ENCODE measurements around the gene TRAPPC2B. TPM values are rescaled to one million over a fixed set of nuclear protein-coding genes. Genes with fewer than 3 reads are reported as not detected.

TRAPPC2B gene
- total and polyA plus RNA-seq, 2 of the 13 experiments (the other 11 are each of a cell fraction or from before 2014, with no cell fraction given): 13.3 to 17.7 TPM

DNA sequence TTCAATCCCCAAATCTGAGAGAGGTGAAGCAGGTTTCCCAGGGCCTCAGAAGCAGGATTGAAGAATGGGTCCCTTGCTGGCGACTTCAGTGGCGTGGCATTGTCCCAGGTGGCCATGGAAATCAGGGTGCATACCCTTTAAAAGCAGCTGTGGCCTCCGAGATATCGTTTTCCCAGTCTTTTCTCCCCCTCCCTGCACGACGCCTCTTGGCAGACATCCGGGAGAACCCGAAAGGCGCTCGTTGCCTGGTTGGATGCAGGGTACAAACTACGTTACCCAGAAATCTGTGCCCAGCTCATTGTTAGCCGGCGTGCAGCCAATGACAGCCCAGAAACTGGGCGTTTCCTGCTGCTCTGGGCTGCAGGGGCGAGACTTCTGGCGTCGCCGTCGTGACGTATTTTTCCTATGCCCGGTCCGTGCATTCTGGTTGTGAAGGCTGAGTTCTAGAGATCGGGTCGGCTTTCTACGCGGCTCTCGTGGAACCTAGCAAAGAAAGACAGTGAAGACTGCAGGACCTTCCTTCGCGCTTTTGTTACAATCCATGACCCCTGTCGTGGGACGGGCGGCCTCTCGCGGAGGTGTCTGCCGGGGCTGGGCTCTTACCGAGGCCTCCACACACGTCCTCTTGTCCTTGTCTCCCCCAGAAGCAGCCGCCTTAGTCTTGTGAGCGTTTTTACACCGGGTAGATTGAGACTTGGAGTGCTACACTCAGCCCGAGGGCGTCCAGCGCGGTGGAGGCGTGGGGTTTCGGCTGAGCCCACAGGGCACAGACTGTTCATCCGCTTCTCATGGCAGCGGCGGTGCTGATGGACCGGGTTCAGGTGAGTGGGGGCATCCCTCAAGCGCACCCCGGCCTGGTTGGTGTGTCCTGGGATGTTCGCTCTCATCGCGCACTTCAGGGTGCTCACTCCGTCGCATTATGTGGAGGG, 12.2 kb upstream of the TRAPPC2B start, which contains the start of gene ZNF304:
Gene ZNF304, plus strand, starts transcription at position 395 of the 929 bp plus-strand sequence. Its CDS starts 394 bp downstream, at position 789.
- H4K20me1 ChIP-seq (ENCODE audit: insufficient read depth, low read length): no peaks in the 10 kb centered on the region
- WGBS (ENCODE audit: low lambda C conversion rate): 3% methylated on average over 30 of the region's 57 CpGs
- peaks cover 27% of the 10 kb centered on the region for H3K79me2 ChIP-seq (ENCODE audit: insufficient read depth, low read length)
- peak within 1 kb of the TSS; percentile 94 for H3K9ac ChIP-seq (ENCODE audit: insufficient read depth, low read depth, low read length)
- peaks cover 29% of the 10 kb centered on the region for H3K4me1 ChIP-seq (ENCODE audit: insufficient read depth, low read length)
- FAIRE-seq: peak; percentile 99
- peak within 1 kb of the TSS; percentile 91 for H2AFZ ChIP-seq (ENCODE audit: low read length)
- peak within 1 kb of the TSS; percentile 56 for H3K27ac ChIP-seq (ENCODE audit: extremely low read length, insufficient read depth, low read length)
- intact Hi-C loops (cut with micrococcal nuclease; ENCODE audit: unreplicated experiment) (no loop called here), in situ Hi-C loops (cut with HindIII; ENCODE audit: extremely low pct_ligation_motif_present, low pct_unique_long_range_greater_than_20kb) (no loop called here)
- DNase-seq (ENCODE audit: low spot score): peak; percentile 93
- TSS peak; percentile 64 for BruUV-seq (replicated peaks)
- CTCF ChIA-PET (ENCODE audit: low intra/inter-chr PET ratio, low total read pairs): no interaction called here
- POLR2A ChIA-PET: interaction anchor here (0.6 to 1.4 kb wide), 6 partner anchors 12 to 464 kb away, joined by 3 to 11 read pairs (median 3); partner anchors contain the start of genes TRAPPC2B, ZNF547, ZNF552 and ZNF749
- no peaks in the 10 kb centered on the region; a peak in 1 of 5 replicates for H3K27me3 ChIP-seq (ENCODE audit: control insufficient read depth in 1 of 2, insufficient read depth in 2 of 2, low read length in 2 of 2)
- no peaks in the 10 kb centered on the region for H3K9me3 ChIP-seq (ENCODE audit: low read length)
- peaks cover 4 to 32% of the 10 kb centered on the region in 2 experiments; a peak in 4 of 5 replicates for H3K36me3 ChIP-seq (replicated peaks in 1 of 2; ENCODE audit: control insufficient read depth in 1 of 2, insufficient read depth in 2 of 2, low read length in 2 of 2)
- H3K4me2 ChIP-seq (ENCODE audit: low read depth, low read length): peak within 1 kb of the TSS; percentile 91
- ATAC-seq: peak; percentile 100
- peak within 1 kb of the TSS; percentile 79 to 100 (median 98) for H3K4me3 ChIP-seq (replicated peaks in 1 of 3; ENCODE audit: insufficient read depth in 1 of 3, low read depth in 2 of 3, low read length in 3 of 3)
- TF ChIP-seq FIP1L1 (IDR thresholded peaks at IDR 0.05; ENCODE audit: borderline replicate concordance, insufficient read depth, low read depth, low read length): no peak
- TF ChIP-seq, protein P1, sequence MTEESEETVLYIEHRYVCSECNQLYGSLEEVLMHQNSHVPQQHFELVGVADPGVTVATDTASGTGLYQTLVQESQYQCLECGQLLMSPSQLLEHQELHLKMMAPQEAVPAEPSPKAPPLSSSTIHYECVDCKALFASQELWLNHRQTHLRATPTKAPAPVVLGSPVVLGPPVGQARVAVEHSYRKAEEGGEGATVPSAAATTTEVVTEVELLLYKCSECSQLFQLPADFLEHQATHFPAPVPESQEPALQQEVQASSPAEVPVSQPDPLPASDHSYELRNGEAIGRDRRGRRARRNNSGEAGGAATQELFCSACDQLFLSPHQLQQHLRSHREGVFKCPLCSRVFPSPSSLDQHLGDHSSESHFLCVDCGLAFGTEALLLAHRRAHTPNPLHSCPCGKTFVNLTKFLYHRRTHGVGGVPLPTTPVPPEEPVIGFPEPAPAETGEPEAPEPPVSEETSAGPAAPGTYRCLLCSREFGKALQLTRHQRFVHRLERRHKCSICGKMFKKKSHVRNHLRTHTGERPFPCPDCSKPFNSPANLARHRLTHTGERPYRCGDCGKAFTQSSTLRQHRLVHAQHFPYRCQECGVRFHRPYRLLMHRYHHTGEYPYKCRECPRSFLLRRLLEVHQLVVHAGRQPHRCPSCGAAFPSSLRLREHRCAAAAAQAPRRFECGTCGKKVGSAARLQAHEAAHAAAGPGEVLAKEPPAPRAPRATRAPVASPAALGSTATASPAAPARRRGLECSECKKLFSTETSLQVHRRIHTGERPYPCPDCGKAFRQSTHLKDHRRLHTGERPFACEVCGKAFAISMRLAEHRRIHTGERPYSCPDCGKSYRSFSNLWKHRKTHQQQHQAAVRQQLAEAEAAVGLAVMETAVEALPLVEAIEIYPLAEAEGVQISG (CRISPR knock-in tag; IDR thresholded peaks at IDR 0.05): peak; percentile 91
- TF ChIP-seq FOXA3 (CRISPR knock-in tag; IDR thresholded peaks at IDR 0.05): peak; percentile 43
- TF ChIP-seq, protein P2, sequence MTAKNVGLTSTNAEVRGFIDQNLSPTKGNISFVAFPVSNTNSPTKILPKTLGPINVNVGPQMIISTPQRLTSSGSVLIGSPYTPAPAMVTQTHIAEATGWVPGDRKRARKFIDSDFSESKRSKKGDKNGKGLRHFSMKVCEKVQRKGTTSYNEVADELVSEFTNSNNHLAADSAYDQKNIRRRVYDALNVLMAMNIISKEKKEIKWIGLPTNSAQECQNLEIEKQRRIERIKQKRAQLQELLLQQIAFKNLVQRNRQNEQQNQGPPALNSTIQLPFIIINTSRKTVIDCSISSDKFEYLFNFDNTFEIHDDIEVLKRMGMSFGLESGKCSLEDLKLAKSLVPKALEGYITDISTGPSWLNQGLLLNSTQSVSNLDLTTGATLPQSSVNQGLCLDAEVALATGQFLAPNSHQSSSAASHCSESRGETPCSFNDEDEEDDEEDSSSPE (CRISPR knock-in tag; IDR thresholded peaks at IDR 0.05): peak; percentile 66; the same call in 1 of the 2 replicates
- peak; percentile 3; the same call in 1 of the 2 replicates for TF ChIP-seq FOXO1 (CRISPR knock-in tag; IDR thresholded peaks at IDR 0.05)
- TF ChIP-seq GTF3A (CRISPR knock-in tag; conservative IDR thresholded peaks at IDR 0.05): peak; percentile 89; the same call in 1 of the 2 replicates
- TF ChIP-seq MAF1 (CRISPR knock-in tag; IDR thresholded peaks at IDR 0.05; ENCODE audit: borderline replicate concordance): no peak
- peak; percentile 53 for TF ChIP-seq SALL1 (CRISPR knock-in tag; IDR thresholded peaks at IDR 0.05)
- TF ChIP-seq, protein P3, sequence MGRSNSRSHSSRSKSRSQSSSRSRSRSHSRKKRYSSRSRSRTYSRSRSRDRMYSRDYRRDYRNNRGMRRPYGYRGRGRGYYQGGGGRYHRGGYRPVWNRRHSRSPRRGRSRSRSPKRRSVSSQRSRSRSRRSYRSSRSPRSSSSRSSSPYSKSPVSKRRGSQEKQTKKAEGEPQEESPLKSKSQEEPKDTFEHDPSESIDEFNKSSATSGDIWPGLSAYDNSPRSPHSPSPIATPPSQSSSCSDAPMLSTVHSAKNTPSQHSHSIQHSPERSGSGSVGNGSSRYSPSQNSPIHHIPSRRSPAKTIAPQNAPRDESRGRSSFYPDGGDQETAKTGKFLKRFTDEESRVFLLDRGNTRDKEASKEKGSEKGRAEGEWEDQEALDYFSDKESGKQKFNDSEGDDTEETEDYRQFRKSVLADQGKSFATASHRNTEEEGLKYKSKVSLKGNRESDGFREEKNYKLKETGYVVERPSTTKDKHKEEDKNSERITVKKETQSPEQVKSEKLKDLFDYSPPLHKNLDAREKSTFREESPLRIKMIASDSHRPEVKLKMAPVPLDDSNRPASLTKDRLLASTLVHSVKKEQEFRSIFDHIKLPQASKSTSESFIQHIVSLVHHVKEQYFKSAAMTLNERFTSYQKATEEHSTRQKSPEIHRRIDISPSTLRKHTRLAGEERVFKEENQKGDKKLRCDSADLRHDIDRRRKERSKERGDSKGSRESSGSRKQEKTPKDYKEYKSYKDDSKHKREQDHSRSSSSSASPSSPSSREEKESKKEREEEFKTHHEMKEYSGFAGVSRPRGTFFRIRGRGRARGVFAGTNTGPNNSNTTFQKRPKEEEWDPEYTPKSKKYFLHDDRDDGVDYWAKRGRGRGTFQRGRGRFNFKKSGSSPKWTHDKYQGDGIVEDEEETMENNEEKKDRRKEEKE (IDR thresholded peaks at IDR 0.05): no peak
- TF ChIP-seq, protein P4, sequence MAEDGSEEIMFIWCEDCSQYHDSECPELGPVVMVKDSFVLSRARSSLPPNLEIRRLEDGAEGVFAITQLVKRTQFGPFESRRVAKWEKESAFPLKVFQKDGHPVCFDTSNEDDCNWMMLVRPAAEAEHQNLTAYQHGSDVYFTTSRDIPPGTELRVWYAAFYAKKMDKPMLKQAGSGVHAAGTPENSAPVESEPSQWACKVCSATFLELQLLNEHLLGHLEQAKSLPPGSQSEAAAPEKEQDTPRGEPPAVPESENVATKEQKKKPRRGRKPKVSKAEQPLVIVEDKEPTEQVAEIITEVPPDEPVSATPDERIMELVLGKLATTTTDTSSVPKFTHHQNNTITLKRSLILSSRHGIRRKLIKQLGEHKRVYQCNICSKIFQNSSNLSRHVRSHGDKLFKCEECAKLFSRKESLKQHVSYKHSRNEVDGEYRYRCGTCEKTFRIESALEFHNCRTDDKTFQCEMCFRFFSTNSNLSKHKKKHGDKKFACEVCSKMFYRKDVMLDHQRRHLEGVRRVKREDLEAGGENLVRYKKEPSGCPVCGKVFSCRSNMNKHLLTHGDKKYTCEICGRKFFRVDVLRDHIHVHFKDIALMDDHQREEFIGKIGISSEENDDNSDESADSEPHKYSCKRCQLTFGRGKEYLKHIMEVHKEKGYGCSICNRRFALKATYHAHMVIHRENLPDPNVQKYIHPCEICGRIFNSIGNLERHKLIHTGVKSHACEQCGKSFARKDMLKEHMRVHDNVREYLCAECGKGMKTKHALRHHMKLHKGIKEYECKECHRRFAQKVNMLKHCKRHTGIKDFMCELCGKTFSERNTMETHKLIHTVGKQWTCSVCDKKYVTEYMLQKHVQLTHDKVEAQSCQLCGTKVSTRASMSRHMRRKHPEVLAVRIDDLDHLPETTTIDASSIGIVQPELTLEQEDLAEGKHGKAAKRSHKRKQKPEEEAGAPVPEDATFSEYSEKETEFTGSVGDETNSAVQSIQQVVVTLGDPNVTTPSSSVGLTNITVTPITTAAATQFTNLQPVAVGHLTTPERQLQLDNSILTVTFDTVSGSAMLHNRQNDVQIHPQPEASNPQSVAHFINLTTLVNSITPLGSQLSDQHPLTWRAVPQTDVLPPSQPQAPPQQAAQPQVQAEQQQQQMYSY (CRISPR knock-in tag; IDR thresholded peaks at IDR 0.05): no peak
- no peak for TF ChIP-seq CENPT (CRISPR knock-in tag; IDR thresholded peaks at IDR 0.05; ENCODE audit: low read depth)
